Neural cell (in vitro differentiated cells): ENCODE measurements around the gene SLC28A3. TPM values are rescaled to one million over a fixed set of nuclear protein-coding genes. Genes with fewer than 3 reads are reported as not detected.

ENCODE experiments used
- H2AFZ ChIP-seq: fragments of 200-600, 300-800 bp; sonication (generic), shearing (Covaris generic); 2 replicates; pipeline ENCODE4 v1.6.0; 2014; ENCODE audit warnings: low read depth, mild to moderate bottlenecking, antibody characterized with exemption, low read length, moderate library complexity
- H3F3A ChIP-seq: fragments of 200-600 bp; shearing (Covaris generic); 2 replicates; pipeline ENCODE4 v1.6.1; 2016; ENCODE audit warnings: mild to moderate bottlenecking, moderate library complexity, mixed read lengths, antibody characterized with exemption, low read length; ENCODE audit not compliant: insufficient read depth, poor library complexity, severe bottlenecking
- H3K27ac ChIP-seq: fragments of 200-600, 300-800 bp; sonication (generic), shearing (Covaris generic); 2 replicates; pipeline ENCODE4 v1.5.1; 2014; ENCODE audit warnings: mild to moderate bottlenecking, low read length, moderate library complexity
- H3K27me3 ChIP-seq: fragments of 300-800, 200-600 bp; sonication (generic), shearing (Covaris generic); 2 replicates; pipeline ENCODE4 v1.6.0; 2014; ENCODE audit warnings: mild to moderate bottlenecking, low read depth, low read length, moderate library complexity; ENCODE audit not compliant: insufficient read depth
- H3K36me3 ChIP-seq: fragments of 300-800, 200-600 bp; sonication (generic), shearing (Covaris generic); 2 replicates; pipeline ENCODE4 v1.5.1; 2014; ENCODE audit warnings: mild to moderate bottlenecking, antibody characterized with exemption, low read length, moderate library complexity; ENCODE audit not compliant: insufficient read depth
- H3K4me2 ChIP-seq: fragments of 300-800, 200-600 bp; sonication (generic), shearing (Covaris generic); 2 replicates; pipeline ENCODE4 v1.6.0; 2014; ENCODE audit warnings: mild to moderate bottlenecking, low read length
- H3K4me3 ChIP-seq: fragments of 300-800, 200-600 bp; sonication (generic), shearing (Covaris generic); 2 replicates; pipeline ENCODE4 v1.5.1; 2014; ENCODE audit warnings: mild to moderate bottlenecking, low read length, moderate library complexity
- H3K79me2 ChIP-seq: fragments of 200-600 bp; shearing (Covaris generic); replicated peaks from 2 replicates; pipeline ENCODE4 v1.6.0; 2014; ENCODE audit warnings: mild to moderate bottlenecking, low read length, moderate library complexity; ENCODE audit not compliant: insufficient read depth
- H3K9ac ChIP-seq: fragments of 300-800, 200-600 bp; sonication (generic), shearing (Covaris generic); 2 replicates; pipeline ENCODE4 v1.6.1; 2016; ENCODE audit warnings: mild to moderate bottlenecking, low read length, mixed read lengths
- H3K9me2 ChIP-seq: fragments of 200-600 bp; shearing (Covaris generic); 2 replicates; pipeline ENCODE4 v1.6.1; 2016; ENCODE audit warnings: mild to moderate bottlenecking, low read length, mixed read lengths; ENCODE audit not compliant: insufficient read depth
- H3K9me3 ChIP-seq: fragments of 200-600, 300-800 bp; sonication (generic), shearing (Covaris generic); 2 replicates; pipeline ENCODE4 v1.6.1; 2016; ENCODE audit warnings: mild to moderate bottlenecking, mixed run types, low read length, moderate library complexity, mixed read lengths
- H4K20me1 ChIP-seq: fragments of 200-600 bp; shearing (Covaris generic); 2 replicates; pipeline ENCODE4 v1.6.1; 2016; ENCODE audit warnings: mild to moderate bottlenecking, mixed run types; ENCODE audit not compliant: insufficient read depth
- CTCF ChIP-seq: fragments of 450-650 bp; IDR thresholded peaks from 2 replicates; pipeline ENCODE4 v1.5.1; 2014; ENCODE audit warnings: antibody characterized with exemption, mild to moderate bottlenecking, moderate library complexity; ENCODE audit not compliant: poor library complexity, severe bottlenecking
- EP300 ChIP-seq: fragments of 450-650 bp; conservative IDR thresholded peaks from 2 replicates; pipeline ENCODE4 v1.6.1; 2014; ENCODE audit warnings: antibody characterized with exemption, mild to moderate bottlenecking, moderate library complexity; ENCODE audit not compliant: poor library complexity, severe bottlenecking
- EZH2 ChIP-seq: fragments of 200-600, 300-800 bp; shearing (Covaris generic), sonication (generic); IDR thresholded peaks from 2 replicates; pipeline ENCODE4 v1.6.1; 2014; ENCODE audit warnings: antibody characterized with exemption, low read length, borderline replicate concordance, mild to moderate bottlenecking; ENCODE audit not compliant: insufficient read depth, poor library complexity, severe bottlenecking
- MXI1 ChIP-seq: fragments of 450-650 bp; conservative IDR thresholded peaks from 2 replicates; pipeline ENCODE4 v1.6.1; 2014; ENCODE audit warnings: antibody characterized with exemption, mild to moderate bottlenecking; ENCODE audit not compliant: poor library complexity, severe bottlenecking
- POLR2AphosphoS5 ChIP-seq: IDR thresholded peaks from 2 replicates; pipeline ENCODE4 v1.6.1; 2012
- RAD21 ChIP-seq: fragments of 450-650 bp; conservative IDR thresholded peaks from 2 replicates; pipeline ENCODE4 v1.6.1; 2014; ENCODE audit warnings: antibody characterized with exemption, mild to moderate bottlenecking, moderate library complexity
- REST ChIP-seq: IDR thresholded peaks from 2 replicates; pipeline ENCODE4 v1.6.1; 2012; ENCODE audit warnings: borderline replicate concordance
- SMC3 ChIP-seq: fragments of 450-650 bp; conservative IDR thresholded peaks from 2 replicates; pipeline ENCODE4 v1.6.1; 2014; ENCODE audit warnings: antibody characterized with exemption, mild to moderate bottlenecking, moderate library complexity; ENCODE audit not compliant: poor library complexity
- TAF1 ChIP-seq: IDR thresholded peaks from 2 replicates; pipeline ENCODE4 v1.6.1; 2012; ENCODE audit warnings: low read depth
- polyA plus RNA-seq: library from polyadenylated mRNA; depleted of rRNA; stranded (reverse); fragments of >200 nt; gene quantifications from 2 replicates; pipeline ENCODE4 v1.2.3, GENCODE V29; 2014

The SLC28A3 gene
- polyA plus RNA-seq, 1 donor from 2014 or later: not detected

- TF ChIP-seq MXI1 (no peak), SMC3 (no peak), RAD21 (no peak), POLR2AphosphoS5 (no peak), EZH2 (no peak), CTCF (no peak), EP300 (no peak), TAF1 (no peak), REST (no peak)
- no peaks in the 10 kb centered on the region for H3K79me2 ChIP-seq
- H2AFZ ChIP-seq: no peak overlapping the region
- H3K9ac ChIP-seq: no peak overlapping the region
- no peak overlapping the region for H3K27ac ChIP-seq
- no peak overlapping the region for H3K4me2 ChIP-seq
- no peaks in the 10 kb centered on the region for H3K9me2 ChIP-seq
- no peaks in the 10 kb centered on the region for H3K36me3 ChIP-seq
- no peaks in the 10 kb centered on the region for H3F3A ChIP-seq
- H3K27me3 ChIP-seq: no peaks in the 10 kb centered on the region
- no peaks in the 10 kb centered on the region for H3K9me3 ChIP-seq
- no peaks in the 10 kb centered on the region for H4K20me1 ChIP-seq
- no peak overlapping the region for H3K4me3 ChIP-seq
Observed at GRCh38 chr9:84320231-84320630, 20.3 kb downstream of the SLC28A3 start.

- Histone ChIP-seq H3K9me3 (no peaks in the 10 kb centered on the region), H3K4me3 (no peak overlapping the region), H3K9ac (no peak overlapping the region), H3K4me2 (no peak overlapping the region), H3K27ac (no peak overlapping the region), H3K9me2 (no peaks in the 10 kb centered on the region), H4K20me1 (no peaks in the 10 kb centered on the region), H3K27me3 (no peaks in the 10 kb centered on the region), H3K36me3 (no peaks in the 10 kb centered on the region), H3K79me2 (no peaks in the 10 kb centered on the region), H3F3A (no peaks in the 10 kb centered on the region), H2AFZ (no peak overlapping the region)
- TF ChIP-seq TAF1 (no peak), SMC3 (no peak), EZH2 (no peak), REST (no peak), POLR2AphosphoS5 (no peak), EP300 (no peak), CTCF (no peak), MXI1 (no peak), RAD21 (no peak)
Observed at GRCh38 chr9:84319632-84320031, 20.9 kb downstream of the SLC28A3 start.
